ENCODE measurements around the gene MTFP1.
"Not testable (repeated sequence)": the region's sequence is repeated elsewhere in the genome, so short reads cannot be mapped to it uniquely, and the experiment has no call there.

MTFP1 gene

GRCh38 chr22:30457981-30458380 is 32.4 kb downstream of the MTFP1 start:
- DNase-seq: no peak

GRCh38 chr22:30459181-30460052 is 33.8 kb downstream of the MTFP1 start:
- DNase-seq: no peak

GRCh38 chr22:30460147-30460546 is 34.6 kb downstream of the MTFP1 start:
- no peak for DNase-seq

GRCh38 chr22:30460555-30460954 is 35.0 kb downstream of the MTFP1 start:
- not testable (repeated sequence) for DNase-seq

DNA sequence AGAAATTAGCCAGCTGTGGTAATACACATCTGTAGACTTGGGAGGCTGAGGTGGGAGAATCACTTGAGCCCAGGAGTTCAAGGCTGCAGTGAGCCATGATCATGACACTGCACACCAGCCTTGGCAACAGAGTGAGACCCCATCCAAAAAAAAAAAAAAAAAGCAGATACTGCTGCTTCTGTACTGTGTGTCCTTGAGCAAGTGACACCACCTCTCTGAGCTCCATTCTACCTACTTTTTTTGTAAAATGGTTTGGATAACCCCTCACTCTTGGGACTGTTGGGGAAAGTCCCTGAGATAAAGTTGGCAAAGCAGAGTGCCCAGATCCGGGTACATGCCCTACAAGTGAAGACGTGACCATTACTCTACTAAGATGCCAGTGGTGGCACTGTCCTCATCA is 43.6 kb downstream of the MTFP1 start:
- DNase-seq: no peak

DNA sequence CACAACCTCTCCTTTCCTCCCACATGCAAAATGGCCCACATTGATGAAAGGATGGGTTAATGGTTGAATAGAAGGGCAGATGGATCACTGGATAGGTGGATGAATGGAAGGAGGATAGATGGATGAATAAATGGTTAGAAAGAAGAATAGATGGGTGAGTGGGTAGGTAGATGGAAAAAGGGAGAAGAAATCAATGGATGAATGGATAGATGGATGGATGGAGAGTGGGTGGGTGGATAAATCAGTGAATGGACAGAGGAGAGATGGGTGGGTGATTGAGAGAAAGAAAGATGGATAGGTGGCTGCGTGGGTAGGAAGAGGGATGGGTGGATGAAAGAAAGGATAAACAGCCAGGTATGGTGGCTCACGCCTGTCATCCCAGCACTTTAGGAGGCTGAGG is 45.1 kb downstream of the MTFP1 start:
- DNase-seq: no peak

DNA sequence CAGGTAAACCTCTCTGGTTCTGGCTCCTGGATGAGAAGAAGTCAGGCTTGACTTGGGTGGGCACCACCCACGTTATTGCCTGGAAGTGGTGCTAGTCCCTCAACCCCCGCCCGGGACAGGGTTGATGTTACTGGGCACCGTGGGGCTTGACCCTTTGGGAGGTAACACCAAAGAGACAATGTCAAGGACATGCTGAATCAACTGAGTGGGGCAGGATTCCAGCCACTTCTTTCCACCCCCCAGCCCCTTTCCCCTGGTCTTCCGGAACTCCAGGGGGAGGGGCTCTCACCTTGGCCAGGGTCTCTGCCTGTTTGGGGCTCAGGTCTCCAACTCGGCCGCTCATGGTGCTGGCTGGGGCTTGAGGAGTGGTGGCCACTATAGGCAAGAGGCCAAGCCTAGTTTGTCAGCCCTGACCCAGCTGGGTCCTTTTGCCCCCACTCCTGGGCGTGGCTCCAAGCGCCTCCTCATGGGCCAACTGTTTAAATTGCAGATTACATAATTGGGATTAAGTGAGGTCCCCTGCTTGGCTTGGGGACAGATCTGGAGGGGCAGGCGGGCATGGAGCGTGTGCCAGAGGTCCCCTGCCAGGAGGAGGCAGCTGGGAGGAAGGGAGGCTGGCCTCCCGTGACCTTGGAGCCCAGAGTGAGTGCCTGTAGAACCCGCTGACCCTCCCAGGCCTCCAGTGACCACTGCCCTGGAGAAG is 46.2 kb downstream of the MTFP1 start, which contains the start of gene SEC14L3:
Gene SEC14L3, minus strand, starts transcription at position 402 of the 703 bp plus-strand sequence. Its CDS starts 59 bp downstream, at position 343.
- no peak for DNase-seq

- DNase-seq: no peak
Measured at GRCh38 chr22:30472994-30473720, 47.6 kb downstream of the MTFP1 start.

- DNase-seq: no peak
Measured at GRCh38 chr22:30474121-30474520, 48.6 kb downstream of the MTFP1 start.

- DNase-seq: no peak
Measured at GRCh38 chr22:30474683-30475424, 49.3 kb downstream of the MTFP1 start.

All from activated naive CD4-positive, alpha-beta T cell treated with anti-CD3 and anti-CD28 coated beads, Interleukin-2, amount 50 U/mL, for 16 hours (primary cell).